Hypothalamus (tissue), 51 donors: ENCODE results near the gene TSEN15.

Experiments used
- DNase-seq, 51 donors: peaks; one replicate each; lab custom pipeline; 2025; lab: John Stamatoyannopoulos, UW

Gene TSEN15

GRCh38 chr1:184050636-184051035, 894 bp upstream of the TSEN15 start:
- DNase-seq, result no peak

GRCh38 chr1:184051138-184051484, 419 bp upstream of the TSEN15 start:
- DNase-seq, result peak in 1 of 51 donors; percentile 76

GRCh38 chr1:184052194-184052559, 647 bp downstream of the TSEN15 start:
- no peak for DNase-seq

- no peak for DNase-seq
Observed at GRCh38 chr1:184052750-184053149, 1.2 kb downstream of the TSEN15 start.

GRCh38 chr1:184053881-184054280, 2.4 kb downstream of the TSEN15 start:
- DNase-seq, result no peak

GRCh38 chr1:184056921-184057555, 5.5 kb downstream of the TSEN15 start:
- DNase-seq, result no peak

GRCh38 chr1:184059887-184060286, 8.4 kb downstream of the TSEN15 start:
- DNase-seq, result no peak

- DNase-seq, result no peak
Observed at GRCh38 chr1:184060316-184060715, 8.8 kb downstream of the TSEN15 start.

- DNase-seq, result no peak
Observed at GRCh38 chr1:184061396-184062003, 10.0 kb downstream of the TSEN15 start.

- DNase-seq, result no peak
Observed at GRCh38 chr1:184062640-184063286, 11.2 kb downstream of the TSEN15 start.

GRCh38 chr1:184065559-184065958, 14.0 kb downstream of the TSEN15 start:
- DNase-seq, result no peak

- no peak for DNase-seq
Observed at GRCh38 chr1:184068354-184068753, 16.8 kb downstream of the TSEN15 start.

- no peak for DNase-seq
Observed at GRCh38 chr1:184069675-184070074, 18.1 kb downstream of the TSEN15 start.

GRCh38 chr1:184072376-184072775, 20.8 kb downstream of the TSEN15 start:
- no peak for DNase-seq

- no peak for DNase-seq
Observed at GRCh38 chr1:184074383-184074782, 22.9 kb downstream of the TSEN15 start.

GRCh38 chr1:184075055-184076029, 23.8 kb downstream of the TSEN15 start:
- DNase-seq, result peak in 12 of 51 donors; percentile 1 to 67 (median 10)

GRCh38 chr1:184078564-184079249, 27.2 kb downstream of the TSEN15 start:
- no peak for DNase-seq

- DNase-seq, result no peak
Observed at GRCh38 chr1:184080309-184080708, 28.8 kb downstream of the TSEN15 start.

GRCh38 chr1:184082541-184083415, 31.2 kb downstream of the TSEN15 start:
- DNase-seq, result no peak

- DNase-seq, result no peak
Observed at GRCh38 chr1:184085667-184086066, 34.1 kb downstream of the TSEN15 start.
